ENCODE results near the gene TFB2M. TPM values are rescaled to one million over a fixed set of nuclear protein-coding genes. Genes with fewer than 3 reads are reported as not detected.

TFB2M gene
- total and polyA plus RNA-seq, 2 of the 13 experiments (the other 11 are each of a cell fraction or from before 2014, with no cell fraction given): 15.7 to 31.4 TPM

- Histone ChIP-seq H3K4me1 (ENCODE audit: insufficient read depth, low read length) (peaks cover 49% of the 10 kb centered on the region), H3K4me3 (replicated peaks in 1 of 3; ENCODE audit: insufficient read depth in 1 of 3, low read depth in 2 of 3, low read length in 3 of 3) (no peak overlapping the region), H3K9me3 (ENCODE audit: low read length) (no peaks in the 10 kb centered on the region), H3K27ac (ENCODE audit: extremely low read length, insufficient read depth, low read length) (no peak overlapping the region), H3K27me3 (ENCODE audit: control insufficient read depth in 1 of 2, insufficient read depth in 2 of 2, low read length in 2 of 2) (no peaks in the 10 kb centered on the region), H4K20me1 (ENCODE audit: insufficient read depth, low read length) (0 out of 2 replicates have a peak, but pooled peaks cover 2% of the 10 kb centered on the region), H2AFZ (ENCODE audit: low read length) (no peak overlapping the region), H3K9ac (ENCODE audit: insufficient read depth, low read depth, low read length) (no peak overlapping the region), H3K36me3 (replicated peaks in 1 of 2; ENCODE audit: control insufficient read depth in 1 of 2, insufficient read depth in 2 of 2, low read length in 2 of 2) (no peaks in the 10 kb centered on the region), H3K4me2 (ENCODE audit: low read depth, low read length) (no peak overlapping the region), H3K79me2 (ENCODE audit: insufficient read depth, low read length) (peaks cover 47% of the 10 kb centered on the region)
- WGBS (ENCODE audit: low lambda C conversion rate): 75% methylated on average over 5 of the region's 5 CpGs
- BruUV-seq (replicated peaks): no TSS peak
- ChIA-PET POLR2A (interaction anchor here (2.0 kb wide), 1 partner anchor 11 kb away, joined by 4 read pairs; the partner anchor contains the start of genes CNST and TFB2M), CTCF (ENCODE audit: low intra/inter-chr PET ratio, low total read pairs) (no interaction called here)
- DNase-seq (ENCODE audit: low spot score) (no peak), ATAC-seq (no peak), FAIRE-seq (no peak)
- intact Hi-C loops (cut with micrococcal nuclease; ENCODE audit: unreplicated experiment) (no loop called here), in situ Hi-C loops (cut with HindIII; ENCODE audit: extremely low pct_ligation_motif_present, low pct_unique_long_range_greater_than_20kb) (no loop called here)
- TF ChIP-seq ETV6 (CRISPR knock-in tag; conservative IDR thresholded peaks at IDR 0.05) (no peak), RNF2 (conservative IDR thresholded peaks at IDR 0.05; ENCODE audit: low read depth) (no peak), PCBP1 (IDR thresholded peaks at IDR 0.05; ENCODE audit: borderline replicate concordance, low read depth, low read length) (no peak), TARDBP (CRISPR knock-in tag; IDR thresholded peaks at IDR 0.05) (no peak), ZNF609 (CRISPR knock-in tag; IDR thresholded peaks at IDR 0.05; ENCODE audit: borderline replicate concordance) (no peak), CSRNP2 (CRISPR knock-in tag; conservative IDR thresholded peaks at IDR 0.05; ENCODE audit: low read depth) (no peak), ZNF333 (CRISPR knock-in tag; IDR thresholded peaks at IDR 0.05; ENCODE audit: borderline replicate concordance) (no peak), ZNF644 (CRISPR knock-in tag; IDR thresholded peaks at IDR 0.05; ENCODE audit: low read depth) (no peak), TCF7L2 (IDR thresholded peaks at IDR 0.05; ENCODE audit: low read depth, low read length) (no peak), ZNF17 (CRISPR knock-in tag; IDR thresholded peaks at IDR 0.05) (no peak), HBP1 (CRISPR knock-in tag; IDR thresholded peaks at IDR 0.05; ENCODE audit: low read depth) (no peak)
Observed at GRCh38 chr1:246577082-246577719, 11.1 kb upstream of the TFB2M start.
